HUES64 (cell line): Measurements from ENCODE around the gene APOA4.
"Not testable (repeated sequence)": the region's sequence is repeated elsewhere in the genome, so short reads cannot be mapped to it uniquely, and the experiment has no call there.

ENCODE experiments used
- H3K27ac ChIP-seq: 2 replicates; pipeline ENCODE4 v1.7.0; 2013; ENCODE audit warnings: low read depth, low read length, inconsistent platforms
- H3K27me3 ChIP-seq: 2 replicates; pipeline ENCODE4 v1.6.1; 2013; ENCODE audit warnings: mild to moderate bottlenecking, low read length; ENCODE audit not compliant: insufficient read depth
- H3K36me3 ChIP-seq: 2 replicates; pipeline ENCODE4 v1.6.1; 2013; ENCODE audit warnings: mild to moderate bottlenecking, low read length; ENCODE audit not compliant: insufficient read depth
- H3K4me1 ChIP-seq: 2 replicates; pipeline ENCODE4 v1.6.1; 2013; ENCODE audit warnings: mild to moderate bottlenecking, low read length, moderate library complexity; ENCODE audit not compliant: insufficient read depth
- H3K4me3 ChIP-seq: 2 replicates; pipeline ENCODE4 v1.5.1; 2013; ENCODE audit warnings: mild to moderate bottlenecking, low read length, moderate library complexity
- H3K9ac ChIP-seq: 2 replicates; pipeline ENCODE4 v1.6.1; 2013; ENCODE audit warnings: mild to moderate bottlenecking, low read depth, low read length
- H3K9me3 ChIP-seq: 2 replicates; pipeline ENCODE4 v1.6.1; 2013; ENCODE audit warnings: low read depth, low read length; ENCODE audit not compliant: insufficient read depth
- WGBS: fragments of 150-250, 120-280 bp; methylation state at CpG from one replicate; pipeline ENCODE4 v1.1.7; 2013; ENCODE audit warnings: missing lambda C conversion rate; 5-methylcytosine and 5-hydroxymethylcytosine counted together

Gene APOA4

GRCh38 chr11:116836632-116836991 is 13.5 kb upstream of the APOA4 start:
- WGBS = 94% methylated on average over 7 of the region's 7 CpGs

GRCh38 chr11:116835791-116836631 is 12.9 kb upstream of the APOA4 start:
- peak overlapping the region; percentile 45 for H3K9ac ChIP-seq
- no peak overlapping the region for H3K27ac ChIP-seq
- 16% methylated on average over 57 of the region's 57 CpGs for WGBS

More at GRCh38 chr11:116836632-116836991, 13.5 kb upstream of the APOA4 start:
- no peaks in the 10 kb centered on the region for H3K36me3 ChIP-seq
- peaks cover 7% of the 10 kb centered on the region for H3K27me3 ChIP-seq
- H3K9me3 ChIP-seq = no peaks in the 10 kb centered on the region
- H3K4me3 ChIP-seq = no peak overlapping the region
- peaks cover 5% of the 10 kb centered on the region; the same call in 1 of the 2 replicates for H3K4me1 ChIP-seq
- no peak overlapping the region for H3K27ac ChIP-seq
- no peak overlapping the region for H3K9ac ChIP-seq

GRCh38 chr11:116835042-116835772 is 12.1 kb upstream of the APOA4 start:
- no peaks in the 10 kb centered on the region for H3K9me3 ChIP-seq
- peak overlapping the region; percentile 45 for H3K9ac ChIP-seq
- 57% methylated on average over 28 of the region's 28 CpGs for WGBS
- H3K4me3 ChIP-seq = peak overlapping the region; percentile 53
- no peak overlapping the region for H3K27ac ChIP-seq
- H3K27me3 ChIP-seq = peaks cover 7% of the 10 kb centered on the region
- H3K36me3 ChIP-seq = no peaks in the 10 kb centered on the region
- H3K4me1 ChIP-seq = peaks cover 5% of the 10 kb centered on the region; the same call in 1 of the 2 replicates

More at GRCh38 chr11:116835791-116836631, 12.9 kb upstream of the APOA4 start:
- Histone ChIP-seq H3K4me3 (peak overlapping the region; percentile 53), H3K9me3 (no peaks in the 10 kb centered on the region), H3K36me3 (no peaks in the 10 kb centered on the region), H3K27me3 (peaks cover 7% of the 10 kb centered on the region), H3K4me1 (peaks cover 5% of the 10 kb centered on the region; the same call in 1 of the 2 replicates)

GRCh38 chr11:116834535-116835041 is 11.5 kb upstream of the APOA4 start:
- WGBS = 78% methylated on average over 13 of the region's 13 CpGs
- not testable (repeated sequence) for H3K27ac ChIP-seq

DNA sequence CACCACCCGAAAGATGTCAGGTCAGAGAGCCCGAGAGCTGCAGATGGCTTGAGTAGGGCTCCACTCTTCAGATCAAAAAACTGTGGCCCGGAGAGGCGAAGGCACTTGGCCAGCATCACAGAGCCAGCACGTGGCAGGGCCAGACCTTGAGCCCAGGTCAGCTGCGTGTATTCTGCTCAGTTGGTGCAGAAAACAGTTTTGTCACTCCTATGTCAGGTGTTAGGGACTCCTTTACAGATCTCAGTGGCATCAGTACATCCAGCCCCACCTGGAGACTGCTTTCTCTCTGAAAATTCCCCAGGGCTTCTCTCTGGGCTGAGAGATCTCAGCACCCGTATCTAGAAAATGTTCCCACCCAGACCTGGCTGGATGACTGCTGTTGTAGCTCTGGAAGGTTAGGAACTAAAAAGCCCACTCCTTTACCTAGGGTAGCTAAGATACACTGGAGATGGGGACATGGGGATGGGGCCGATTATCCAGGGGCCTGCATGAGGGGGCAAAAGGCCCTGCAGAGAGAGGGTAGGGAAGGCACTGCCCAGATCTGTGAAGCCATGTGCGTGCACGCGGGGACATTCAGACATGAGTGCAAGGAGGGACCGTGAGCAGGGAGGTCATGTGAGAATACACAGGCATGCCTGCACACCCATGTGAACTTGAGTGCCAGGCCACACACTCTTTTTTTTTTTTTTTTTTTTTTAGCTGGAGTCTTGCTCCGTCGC is 10.9 kb upstream of the APOA4 start:
- H3K36me3 ChIP-seq = no peaks in the 10 kb centered on the region
- no peak overlapping the region for H3K9ac ChIP-seq
- H3K27ac ChIP-seq = no peak overlapping the region
- H3K9me3 ChIP-seq = no peaks in the 10 kb centered on the region
- H3K4me3 ChIP-seq = no peak overlapping the region
- WGBS = 93% methylated on average over 14 of the region's 14 CpGs
- peaks cover 7% of the 10 kb centered on the region for H3K27me3 ChIP-seq
- H3K4me1 ChIP-seq = peaks cover 5% of the 10 kb centered on the region; the same call in 1 of the 2 replicates

More at GRCh38 chr11:116834535-116835041, 11.5 kb upstream of the APOA4 start:
- H3K4me1 ChIP-seq, H3K27me3 ChIP-seq, H3K4me3 ChIP-seq, H3K36me3 ChIP-seq, H3K9ac ChIP-seq, H3K9me3 ChIP-seq: not testable (repeated sequence)

- no peak overlapping the region for H3K4me3 ChIP-seq
- H3K27ac ChIP-seq = no peak overlapping the region
- WGBS = 91% methylated on average over 10 of the region's 10 CpGs
- no peaks in the 10 kb centered on the region for H3K36me3 ChIP-seq
- H3K9me3 ChIP-seq = no peaks in the 10 kb centered on the region
- no peak overlapping the region for H3K9ac ChIP-seq
- H3K4me1 ChIP-seq = peaks cover 5% of the 10 kb centered on the region; the same call in 1 of the 2 replicates
- H3K27me3 ChIP-seq = peaks cover 7% of the 10 kb centered on the region
These were observed 10.3 kb upstream of the APOA4 start for GRCh38 chr11:116833491-116833815.

DNA sequence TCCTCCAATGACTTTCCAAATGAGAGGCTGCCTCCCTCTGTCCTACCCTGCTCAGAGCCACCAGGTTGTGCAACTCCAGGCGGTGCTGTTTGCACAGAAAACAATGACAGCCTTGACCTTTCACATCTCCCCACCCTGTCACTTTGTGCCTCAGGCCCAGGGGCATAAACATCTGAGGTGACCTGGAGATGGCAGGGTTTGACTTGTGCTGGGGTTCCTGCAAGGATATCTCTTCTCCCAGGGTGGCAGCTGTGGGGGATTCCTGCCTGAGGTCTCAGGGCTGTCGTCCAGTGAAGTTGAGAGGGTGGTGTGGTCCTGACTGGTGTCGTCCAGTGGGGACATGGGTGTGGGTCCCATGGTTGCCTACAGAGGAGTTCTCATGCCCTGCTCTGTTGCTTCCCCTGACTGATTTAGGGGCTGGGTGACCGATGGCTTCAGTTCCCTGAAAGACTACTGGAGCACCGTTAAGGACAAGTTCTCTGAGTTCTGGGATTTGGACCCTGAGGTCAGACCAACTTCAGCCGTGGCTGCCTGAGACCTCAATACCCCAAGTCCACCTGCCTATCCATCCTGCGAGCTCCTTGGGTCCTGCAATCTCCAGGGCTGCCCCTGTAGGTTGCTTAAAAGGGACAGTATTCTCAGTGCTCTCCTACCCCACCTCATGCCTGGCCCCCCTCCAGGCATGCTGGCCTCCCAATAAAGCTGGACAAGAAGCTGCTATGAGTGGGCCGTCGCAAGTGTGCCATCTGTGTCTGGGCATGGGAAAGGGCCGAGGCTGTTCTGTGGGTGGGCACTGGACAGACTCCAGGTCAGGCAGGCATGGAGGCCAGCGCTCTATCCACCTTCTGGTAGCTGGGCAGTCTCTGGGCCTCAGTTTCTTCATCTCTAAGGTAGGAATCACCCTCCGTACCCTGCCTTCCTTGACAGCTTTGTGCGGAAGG is 9.5 kb upstream of the APOA4 start:
- 84% methylated on average over 12 of the region's 13 CpGs for WGBS

GRCh38 chr11:116831790-116832349 is 8.8 kb upstream of the APOA4 start:
- H3K27ac ChIP-seq = no peak overlapping the region
- no peak overlapping the region for H3K4me3 ChIP-seq
- no peaks in the 10 kb centered on the region for H3K4me1 ChIP-seq
- H3K9me3 ChIP-seq = no peaks in the 10 kb centered on the region
- no peaks in the 10 kb centered on the region for H3K36me3 ChIP-seq
- peaks cover 7% of the 10 kb centered on the region for H3K27me3 ChIP-seq
- no peak overlapping the region for H3K9ac ChIP-seq
- 95% methylated on average over 7 of the region's 7 CpGs for WGBS

More for the DNA sequence above, 9.5 kb upstream of the APOA4 start:
- H3K27ac ChIP-seq = no peak overlapping the region
- no peaks in the 10 kb centered on the region for H3K36me3 ChIP-seq
- no peak overlapping the region for H3K4me3 ChIP-seq
- no peaks in the 10 kb centered on the region for H3K4me1 ChIP-seq
- H3K27me3 ChIP-seq = peaks cover 7% of the 10 kb centered on the region
- no peak overlapping the region for H3K9ac ChIP-seq
- no peaks in the 10 kb centered on the region for H3K9me3 ChIP-seq

DNA sequence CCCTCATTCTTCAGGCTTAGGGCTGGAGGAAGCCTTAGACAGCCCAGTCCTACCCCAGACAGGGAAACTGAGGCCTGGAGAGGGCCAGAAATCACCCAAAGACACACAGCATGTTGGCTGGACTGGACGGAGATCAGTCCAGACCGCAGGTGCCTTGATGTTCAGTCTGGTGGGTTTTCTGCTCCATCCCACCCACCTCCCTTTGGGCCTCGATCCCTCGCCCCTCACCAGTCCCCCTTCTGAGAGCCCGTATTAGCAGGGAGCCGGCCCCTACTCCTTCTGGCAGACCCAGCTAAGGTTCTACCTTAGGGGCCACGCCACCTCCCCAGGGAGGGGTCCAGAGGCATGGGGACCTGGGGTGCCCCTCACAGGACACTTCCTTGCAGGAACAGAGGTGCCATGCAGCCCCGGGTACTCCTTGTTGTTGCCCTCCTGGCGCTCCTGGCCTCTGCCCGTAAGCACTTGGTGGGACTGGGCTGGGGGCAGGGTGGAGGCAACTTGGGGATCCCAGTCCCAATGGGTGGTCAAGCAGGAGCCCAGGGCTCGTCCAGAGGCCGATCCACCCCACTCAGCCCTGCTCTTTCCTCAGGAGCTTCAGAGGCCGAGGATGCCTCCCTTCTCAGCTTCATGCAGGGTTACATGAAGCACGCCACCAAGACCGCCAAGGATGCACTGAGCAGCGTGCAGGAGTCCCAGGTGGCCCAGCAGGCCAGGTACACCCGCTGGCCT is 7.2 kb upstream of the APOA4 start:
- H3K4me3 ChIP-seq = no peak overlapping the region
- peaks cover 5% of the 10 kb centered on the region for H3K27me3 ChIP-seq
- no peak overlapping the region for H3K9ac ChIP-seq
- no peaks in the 10 kb centered on the region for H3K36me3 ChIP-seq
- 94% methylated on average over 17 of the region's 17 CpGs for WGBS
- no peaks in the 10 kb centered on the region for H3K4me1 ChIP-seq
- H3K9me3 ChIP-seq = no peaks in the 10 kb centered on the region
- no peak overlapping the region for H3K27ac ChIP-seq
